NCI-H2107 treated with DMSO at 0.1 percent for 48 hours (cell line): ENCODE measurements around the gene IRS1.

Source experiments
- DNase-seq: peaks from one replicate; lab custom pipeline; 2025; ENCODE audit not compliant: unreplicated experiment; lab: John Stamatoyannopoulos, UW

The IRS1 gene

GRCh38 chr2:226791056-226791486 lies 8.5 kb downstream of the IRS1 start:
- DNase-seq: peak; percentile 23

DNA sequence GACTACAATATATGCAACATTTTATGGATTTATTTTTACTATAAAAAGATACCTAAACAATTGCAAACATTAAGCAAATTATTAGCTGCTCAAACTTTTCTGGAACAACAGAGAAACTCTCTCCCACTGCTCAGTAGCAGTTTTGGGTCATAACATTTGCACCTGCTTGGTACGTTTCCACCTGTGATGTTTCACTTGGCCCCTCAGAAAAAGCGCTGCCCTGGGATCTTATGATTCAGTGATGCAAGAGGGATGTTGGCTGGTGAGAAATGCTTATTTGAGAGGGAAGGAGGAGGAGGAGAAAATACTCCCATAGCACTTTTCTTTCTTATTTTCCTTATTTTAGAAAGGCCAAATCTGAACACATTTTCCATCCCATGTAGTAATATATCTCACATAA lies 9.2 kb downstream of the IRS1 start:
- no peak for DNase-seq

DNA sequence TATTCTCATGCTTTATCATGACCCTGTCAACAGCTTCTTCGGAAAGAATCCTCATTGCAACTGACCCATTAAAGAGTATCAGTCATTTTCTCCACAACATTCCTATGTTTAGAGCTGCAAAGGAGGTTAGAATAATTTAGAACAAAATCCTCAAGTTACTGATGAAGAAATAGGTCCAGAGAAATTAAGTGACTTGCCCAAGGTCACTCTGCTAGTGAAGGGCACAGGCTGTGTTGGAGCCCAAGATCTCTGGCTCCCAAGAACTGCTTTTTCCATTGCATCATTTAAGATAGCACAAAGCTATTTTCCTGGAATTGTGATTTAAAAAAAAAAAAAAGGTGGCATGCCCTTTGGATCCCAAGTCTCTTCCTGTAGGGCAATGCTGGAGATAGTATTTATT lies 9.6 kb downstream of the IRS1 start:
- DNase-seq: no peak

DNA sequence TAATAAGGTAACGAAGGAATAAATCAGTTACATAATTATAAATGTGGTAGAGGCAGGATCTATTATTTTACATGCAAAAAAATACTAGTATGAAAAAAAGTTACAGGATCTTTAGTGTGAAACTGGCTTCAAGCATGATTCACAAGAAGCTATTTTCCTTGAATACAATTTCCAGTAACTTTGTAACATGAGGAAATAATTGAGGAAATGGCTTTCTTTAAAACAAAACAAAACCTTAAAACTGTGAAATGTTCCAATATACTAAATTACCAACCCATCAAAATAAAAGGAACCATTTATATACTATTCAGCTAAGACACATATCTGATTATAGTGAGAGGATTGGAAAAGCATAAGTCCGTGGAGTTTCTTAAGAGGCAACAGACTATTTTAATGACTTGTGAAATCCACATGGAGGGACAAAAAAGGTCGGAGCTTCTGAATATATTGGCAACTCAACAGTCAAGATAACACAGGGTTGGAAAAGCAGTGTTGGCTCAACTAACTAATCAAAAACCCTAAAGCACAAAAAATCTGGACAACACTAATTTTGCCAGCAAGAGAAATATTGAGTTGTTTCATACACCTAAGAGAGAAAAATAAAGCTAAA lies 10.6 kb downstream of the IRS1 start:
- DNase-seq: no peak

- no peak for DNase-seq
Observed at GRCh38 chr2:226788064-226788463, 11.6 kb downstream of the IRS1 start.

- DNase-seq: no peak
Observed at GRCh38 chr2:226783885-226784284, 15.7 kb downstream of the IRS1 start.

DNA sequence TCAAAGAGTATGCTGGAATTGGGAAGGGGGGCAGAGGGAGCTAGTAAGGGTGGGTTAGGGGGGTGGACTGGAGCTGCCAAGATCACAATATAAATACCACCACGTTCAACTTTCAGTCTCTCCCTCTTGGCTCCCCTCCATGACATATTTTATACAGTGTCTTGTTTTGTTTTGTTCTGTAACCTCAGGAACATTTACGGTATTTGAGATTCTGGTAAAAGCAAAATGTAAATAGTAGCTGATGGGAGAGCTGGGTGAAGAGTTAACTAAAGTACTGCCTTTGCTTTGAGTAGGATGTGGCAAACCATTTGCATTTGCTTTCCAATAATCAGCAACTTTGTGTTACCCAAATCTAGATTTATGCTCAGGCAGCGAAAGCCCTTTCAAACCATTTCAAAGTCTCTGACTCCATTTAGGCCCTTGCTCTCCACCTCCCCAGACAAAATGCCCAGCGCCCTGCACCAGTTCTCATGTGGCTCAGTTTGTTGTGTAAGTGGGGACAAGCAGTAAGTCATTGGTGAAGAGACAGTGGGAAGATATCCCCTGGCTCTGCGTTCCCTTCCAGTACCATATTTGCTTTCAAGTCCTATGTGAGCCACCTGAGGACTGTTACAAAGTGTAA lies 17.4 kb downstream of the IRS1 start:
- DNase-seq: no peak

GRCh38 chr2:226780431-226780830 lies 19.2 kb downstream of the IRS1 start:
- DNase-seq: no peak

GRCh38 chr2:226777611-226778010 lies 22.0 kb downstream of the IRS1 start:
- no peak for DNase-seq

DNA sequence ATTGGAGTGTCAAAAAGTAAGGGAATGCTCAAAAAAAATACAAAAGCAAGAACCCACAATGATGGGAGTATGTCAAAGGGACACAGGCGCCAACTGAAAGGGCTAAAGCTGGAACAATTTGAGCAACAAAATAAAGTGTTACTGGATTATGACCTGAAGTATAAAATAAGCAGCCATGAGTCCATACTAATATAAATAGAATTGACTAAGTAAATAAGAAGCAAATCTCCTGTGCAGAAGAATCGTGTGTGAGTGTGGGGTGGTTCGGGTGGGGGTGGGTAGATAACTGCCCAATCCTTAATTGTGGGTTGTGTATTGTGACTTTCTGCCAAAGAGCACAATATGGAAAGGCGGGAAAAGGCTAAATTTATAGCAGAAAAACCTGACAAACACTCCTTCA lies 23.5 kb downstream of the IRS1 start:
- DNase-seq: no peak

- no peak for DNase-seq
Observed at GRCh38 chr2:226775032-226775509, 24.5 kb downstream of the IRS1 start.

DNA sequence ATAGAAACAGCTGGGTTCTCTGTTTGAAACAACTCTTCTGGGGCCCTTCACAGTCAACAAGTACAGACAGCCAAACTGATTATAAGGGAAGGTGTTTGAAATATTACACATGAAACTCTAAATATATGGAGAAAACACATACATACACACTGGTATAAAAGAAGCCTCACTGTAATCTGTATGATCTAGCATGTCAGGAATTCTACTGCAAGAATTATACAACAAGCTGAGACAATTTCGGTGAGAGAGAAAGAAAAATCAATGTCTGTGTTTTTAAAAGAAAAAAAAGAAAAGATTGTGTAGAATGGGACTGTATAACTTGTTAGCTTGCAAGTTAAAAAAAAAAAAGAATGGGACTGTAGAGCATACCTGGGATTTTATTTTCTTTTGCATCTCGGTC lies 26.3 kb downstream of the IRS1 start:
- DNase-seq: no peak

GRCh38 chr2:226772389-226773179 lies 27.0 kb downstream of the IRS1 start:
- no peak for DNase-seq

DNA sequence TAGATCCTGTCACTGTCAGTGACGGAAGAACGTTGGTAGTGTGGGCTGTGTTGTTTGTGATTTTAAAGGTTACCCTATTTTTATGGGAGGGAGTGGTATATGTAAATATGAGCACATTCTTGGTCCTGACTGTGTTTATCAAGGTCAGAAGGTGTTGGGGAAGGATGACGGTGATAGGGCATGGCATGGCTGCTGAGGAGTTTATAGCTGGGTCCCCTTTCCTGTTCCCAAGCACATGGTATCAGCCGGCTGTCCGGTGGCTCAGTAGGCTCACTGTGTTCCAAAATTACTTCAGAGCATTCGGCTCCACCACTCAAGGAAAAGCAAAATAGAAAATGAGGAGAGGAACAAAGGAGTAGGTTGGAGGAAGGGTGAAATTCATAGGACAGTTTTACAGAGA lies 28.6 kb downstream of the IRS1 start:
- DNase-seq: no peak

DNA sequence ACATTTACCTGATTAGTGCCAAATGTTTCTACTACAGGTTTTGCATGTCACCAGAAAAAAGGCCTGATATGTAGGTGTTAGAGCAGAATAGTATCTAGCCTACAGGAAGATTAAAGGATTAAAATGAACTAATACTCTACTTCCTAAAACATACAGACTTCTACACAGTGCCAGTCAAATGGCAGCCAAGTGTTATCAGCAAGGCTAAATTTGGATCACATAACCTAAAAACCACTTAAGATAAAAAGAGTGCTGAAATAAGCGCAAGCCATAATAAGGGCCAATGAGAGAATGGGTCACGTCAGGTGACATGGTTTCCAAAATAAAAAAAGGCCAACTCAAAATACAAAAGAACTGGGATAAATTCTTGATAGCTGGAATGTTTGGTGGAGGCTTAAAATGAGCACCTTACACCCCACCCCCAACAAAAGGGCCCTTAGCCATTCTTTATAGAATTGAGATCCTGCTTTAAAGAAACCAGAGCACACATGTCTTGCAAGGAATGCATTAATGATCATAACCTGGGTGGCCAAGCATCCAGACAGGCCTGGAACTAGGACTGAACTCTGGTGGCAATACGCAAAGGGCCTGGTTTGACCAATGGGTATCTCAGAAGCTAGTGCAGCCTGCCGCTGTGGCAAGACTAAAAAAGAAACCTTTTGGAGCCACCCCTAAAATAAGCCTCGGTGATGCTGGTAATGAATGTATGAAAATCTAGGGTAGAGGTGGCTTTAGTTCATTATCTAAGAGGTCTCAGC lies 32.4 kb downstream of the IRS1 start:
- DNase-seq: no peak

DNA sequence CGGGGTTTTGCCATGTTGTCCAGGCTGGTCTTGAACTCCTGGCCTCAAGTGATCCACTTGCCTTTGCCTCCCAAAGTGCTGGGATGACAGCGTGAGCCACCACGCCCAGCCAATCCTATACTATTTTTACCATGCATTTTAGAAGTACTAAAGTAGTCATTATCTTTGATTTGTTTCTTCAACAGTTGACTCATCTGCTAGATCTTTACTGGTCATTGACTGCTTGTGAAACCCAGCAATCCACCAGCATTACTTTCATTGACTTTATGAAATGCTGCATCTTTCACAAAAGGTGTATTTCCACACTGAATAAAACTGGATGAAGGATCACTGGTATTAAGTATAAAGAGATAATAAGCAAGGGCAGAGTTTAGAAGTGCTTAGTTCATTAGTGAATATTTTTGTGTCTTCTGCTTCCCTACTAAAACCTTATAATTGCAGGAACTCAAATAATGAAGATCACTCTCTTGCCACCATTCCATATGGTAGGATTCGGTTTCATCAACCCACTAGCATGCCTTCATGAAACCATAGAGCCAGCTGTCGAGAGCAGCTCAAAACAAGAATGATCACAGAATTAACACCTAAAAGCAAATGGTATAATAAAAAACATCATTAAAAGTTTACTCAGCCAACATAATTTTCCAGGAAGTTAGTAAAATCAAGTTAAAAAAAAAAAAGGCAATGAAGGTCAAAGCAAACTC lies 33.1 kb downstream of the IRS1 start:
- DNase-seq: no peak

DNA sequence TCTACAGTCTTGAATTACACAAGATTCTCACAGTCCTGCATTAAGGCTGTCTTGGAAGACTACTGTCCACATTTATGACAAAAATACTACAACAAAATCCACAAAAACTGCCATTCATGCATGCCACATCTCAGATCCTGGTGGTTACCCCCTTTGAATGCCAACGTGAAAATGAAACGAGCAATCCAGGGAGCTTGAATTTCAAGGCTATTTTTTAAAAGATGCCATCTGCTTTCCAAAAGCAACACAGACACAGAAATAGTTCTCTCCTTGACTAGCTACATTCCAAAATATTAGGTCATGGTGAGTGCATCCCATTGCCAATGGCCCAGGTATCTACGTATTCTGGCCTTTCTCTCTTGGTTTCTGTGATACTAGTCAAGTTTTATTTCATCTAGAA lies 36.3 kb downstream of the IRS1 start:
- DNase-seq: no peak

DNA sequence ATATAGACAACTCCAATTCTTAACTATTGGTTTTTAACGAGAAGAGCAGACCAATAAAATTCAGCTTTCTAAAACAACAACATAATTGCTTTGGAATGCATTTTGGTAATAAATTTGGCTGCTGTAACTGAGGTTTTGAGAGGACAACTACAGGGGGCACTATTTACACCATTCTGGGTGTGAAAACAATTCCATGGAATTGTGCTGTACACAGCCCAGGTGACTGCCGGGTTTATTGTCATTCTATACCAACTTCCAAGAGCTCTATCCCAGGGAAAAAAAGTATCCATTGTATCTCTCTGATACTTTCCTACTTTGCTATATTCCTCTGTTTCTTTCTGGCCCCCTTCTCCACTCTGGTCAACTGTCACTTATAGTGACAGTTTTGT lies 38.4 kb downstream of the IRS1 start:
- no peak for DNase-seq

- no peak for DNase-seq
Observed at GRCh38 chr2:226760412-226761194, 39.0 kb downstream of the IRS1 start.

GRCh38 chr2:226759768-226760167 lies 39.9 kb downstream of the IRS1 start:
- no peak for DNase-seq
